ENCODE measurements around the gene STX10. TPM values are rescaled to one million over a fixed set of nuclear protein-coding genes. Genes with fewer than 3 reads are reported as not detected.

The STX10 gene
- total RNA-seq, 1 experiment from 2014 or later: 19.3 TPM

- H3K4me1 ChIP-seq: peaks cover 16% of the 10 kb centered on the region
- Mint-ChIP-seq H3K36me3 (ENCODE audit: insufficient read depth, unreplicated experiment) (peaks cover 71% of the 10 kb centered on the region), H3K4me3 (ENCODE audit: unreplicated experiment) (peak overlapping the region; percentile 83), H3K4me1 (ENCODE audit: low read depth, unreplicated experiment) (peaks cover 28% of the 10 kb centered on the region), H3K9me3 (ENCODE audit: unreplicated experiment) (no peaks in the 10 kb centered on the region), H3K27me3 (ENCODE audit: insufficient read depth, unreplicated experiment) (peaks cover 4% of the 10 kb centered on the region), H3K27ac (ENCODE audit: unreplicated experiment) (peak overlapping the region; percentile 98)
- H3K27me3 ChIP-seq (replicated peaks; ENCODE audit: control insufficient read depth, insufficient read depth, low read length): no peaks in the 10 kb centered on the region
- POLR2A ChIA-PET: interaction anchor here (0.6 to 2.2 kb wide), 7 partner anchors 11 to 1353 kb away, joined by 3 to 29 read pairs (median 5); partner anchors contain the start of genes GCDH and NACC1
- no peaks in the 10 kb centered on the region for H3K9me3 ChIP-seq
- H3K4me3 ChIP-seq (ENCODE audit: low read depth, low read length): peak overlapping the region; percentile 99
- TF ChIP-seq CTCF (IDR thresholded peaks at IDR 0.05; ENCODE audit: insufficient read depth in 1 of 2, low read depth in 1 of 2, low read length in 1 of 2, severe bottlenecking in 1 of 2, unreplicated experiment in 1 of 2): no peak
- TSS peak; percentile 43 for BruUV-seq (replicated peaks)
- intact Hi-C loops (cut with micrococcal nuclease; ENCODE audit: unreplicated experiment): loop anchor here (5.0 kb wide), 1 partner anchor 360 kb away; the partner anchor contains the start of gene JUNB
- CTCF ChIA-PET: interaction anchor here (0.5 to 1.0 kb wide), 3 partner anchors 11 to 210 kb away, joined by 3 to 9 read pairs (median 9); no protein-coding TSS in a partner anchor
- peaks cover 2% of the 10 kb centered on the region; the same call in 1 of the 2 replicates for H3K36me3 ChIP-seq (ENCODE audit: control insufficient read depth, insufficient read depth, low read length)
- no peak for DNase-seq
Observed at GRCh38 chr19:13152356-13152973, 2.3 kb upstream of the STX10 start.

- ChIA-PET POLR2A (interaction anchor here (0.6 to 2.2 kb wide), 6 partner anchors 12 to 261 kb away, joined by 3 to 29 read pairs (median 6); partner anchors contain the start of genes GCDH and NACC1), CTCF (interaction anchor here (0.5 to 1.0 kb wide), 3 partner anchors 11 to 209 kb away, joined by 3 to 9 read pairs (median 9); no protein-coding TSS in a partner anchor)
- Mint-ChIP-seq H3K9me3 (ENCODE audit: unreplicated experiment) (no peaks in the 10 kb centered on the region), H3K4me1 (ENCODE audit: low read depth, unreplicated experiment) (peaks cover 23% of the 10 kb centered on the region), H3K27me3 (ENCODE audit: insufficient read depth, unreplicated experiment) (peaks cover 4% of the 10 kb centered on the region), H3K27ac (ENCODE audit: unreplicated experiment) (peak overlapping the region; percentile 98), H3K36me3 (ENCODE audit: insufficient read depth, unreplicated experiment) (peaks cover 68% of the 10 kb centered on the region), H3K4me3 (ENCODE audit: unreplicated experiment) (peak overlapping the region; percentile 83)
- no TSS peak for BruUV-seq (replicated peaks)
- peak; percentile 96 for DNase-seq
- intact Hi-C loops (cut with micrococcal nuclease; ENCODE audit: unreplicated experiment): loop anchor here (2.0 to 5.0 kb wide), 3 partner anchors 13 to 359 kb away; partner anchors contain the start of genes JUNB and TRMT1
- no peaks in the 10 kb centered on the region for H3K27me3 ChIP-seq (replicated peaks; ENCODE audit: control insufficient read depth, insufficient read depth, low read length)
- H3K9me3 ChIP-seq: no peaks in the 10 kb centered on the region
- H3K4me1 ChIP-seq: peaks cover 16% of the 10 kb centered on the region
- H3K4me3 ChIP-seq (ENCODE audit: low read depth, low read length): peak overlapping the region; percentile 99
- TF ChIP-seq CTCF (IDR thresholded peaks at IDR 0.05; ENCODE audit: insufficient read depth in 1 of 2, low read depth in 1 of 2, low read length in 1 of 2, severe bottlenecking in 1 of 2, unreplicated experiment in 1 of 2): peak in 1 of 2 experiments; percentile 25
- H3K36me3 ChIP-seq (ENCODE audit: control insufficient read depth, insufficient read depth, low read length): peaks cover 2% of the 10 kb centered on the region; the same call in 1 of the 2 replicates
Observed at GRCh38 chr19:13151605-13152355, 1.6 kb upstream of the STX10 start.

Data from Caco-2 (cell line).